K562 (cell line): ENCODE measurements around the gene C4BPB. TPM values are rescaled to one million over a fixed set of nuclear protein-coding genes. Genes with fewer than 3 reads are reported as not detected.

Experiments
- ATAC-seq: fragments of 200-7000 bp; cut with Tn5 transposase; 3 replicates; pipeline ENCODE4 v1.9.1; 2020; ENCODE audit warnings: moderate library complexity
- BruUV-seq: library from RNA; stranded (reverse); fragments of 400-500 nt; replicated peaks from 2 replicates; lab custom pipeline; 2021; lab: Mats Ljungman, UMichigan
- CTCF ChIA-PET: fragments of 300-600 bp; formaldehyde crosslinking; extraction: SDS; loops from one replicate; lab custom pipeline; 2021; ENCODE audit warnings: low intra/inter-chr PET ratio; lab: Yijun Ruan, JAX
- POLR2A ChIA-PET: fragments of 300-600, 350-650 bp; sonication (Branson Sonifier 250); formaldehyde crosslinking; extraction: SDS; loops from one replicate; lab custom pipeline; 2021; ENCODE audit warnings: antibody characterized with exemption, inconsistent platforms; lab: Yijun Ruan, JAX
- DNase-seq, 4 experiments: peaks; one replicate each; pipeline versions ENCODE4 v3.0.0 to v3.0.0-alpha.2; 2011 to 2018; ENCODE audit warnings: low spot score in 3 of 4, mixed read lengths in 3 of 4; ENCODE audit errors: extremely low read depth in 1 of 4
- FAIRE-seq: peaks from 2 replicates; lab custom pipeline; 2011; peaks lifted over from hg19 to GRCh38; lab: Jason Lieb, UNC
- H2AFZ ChIP-seq: 2 replicates; pipeline ENCODE4 v1.6.0; 2011; ENCODE audit warnings: low read depth, low read length, control low read depth, inconsistent platforms
- H3K27ac ChIP-seq: fragments of 200-600 bp; 3 replicates; pipeline ENCODE4 v1.8.0; 2011; ENCODE audit warnings: low read depth, mild to moderate bottlenecking, control low read depth, inconsistent platforms, low read length, moderate library complexity, mixed read lengths; ENCODE audit errors: extremely low read depth
- H3K27me3 ChIP-seq, 2 experiments: fragments of 300-600 bp in 1 of 2; 2 replicates in 1 of 2; 3 replicates in 1 of 2; pipeline versions ENCODE4 v1.6.0 to v1.8.0; 2011; ENCODE audit warnings: inconsistent platforms in 2 of 2, low read length in 2 of 2, mild to moderate bottlenecking in 1 of 2, mixed read lengths in 1 of 2, moderate library complexity in 1 of 2; ENCODE audit not compliant: control insufficient read depth in 2 of 2, insufficient read depth in 2 of 2
- H3K36me3 ChIP-seq: fragments of 300-600 bp; 3 replicates; pipeline ENCODE4 v1.8.0; 2011; ENCODE audit warnings: mild to moderate bottlenecking, low read length, inconsistent platforms; ENCODE audit not compliant: control insufficient read depth, insufficient read depth
- H3K4me1 ChIP-seq, 2 experiments: fragments of 200-600 bp in 1 of 2; replicated peaks in 1 of 2; 2 replicates in 1 of 2; 3 replicates in 1 of 2; pipeline versions ENCODE4 v1.5.1 to v1.8.0; 2011; ENCODE audit warnings: inconsistent platforms in 2 of 2, low read length in 2 of 2, mild to moderate bottlenecking in 1 of 2, mixed read lengths in 1 of 2, moderate library complexity in 1 of 2; ENCODE audit not compliant: control insufficient read depth in 2 of 2, insufficient read depth in 2 of 2
- H3K4me2 ChIP-seq: 2 replicates; pipeline ENCODE4 v1.6.1; 2011; ENCODE audit warnings: low read length, control low read depth, inconsistent platforms, mixed read lengths; ENCODE audit not compliant: insufficient read depth
- H3K4me3 ChIP-seq: fragments of 200-600 bp; sonication (generic), shearing (Covaris generic); 2 replicates; pipeline ENCODE4 v1.5.1; 2016; ENCODE audit warnings: control low read depth, inconsistent platforms
- H3K79me2 ChIP-seq: fragments of 200-600 bp; 3 replicates; pipeline ENCODE4 v1.8.0; 2011; ENCODE audit warnings: low read length, inconsistent platforms; ENCODE audit not compliant: control insufficient read depth, insufficient read depth
- H3K9ac ChIP-seq, 2 experiments: 2 replicates each; pipeline versions ENCODE4 v1.6.0 to v1.6.1; 2011; ENCODE audit warnings: low read depth in 2 of 2, low read length in 2 of 2, control low read depth in 1 of 2, inconsistent platforms in 1 of 2, mild to moderate bottlenecking in 1 of 2, mixed read lengths in 1 of 2; ENCODE audit not compliant: insufficient read depth in 1 of 2
- H3K9me1 ChIP-seq: one replicate; pipeline ENCODE4 v1.6.0; 2011; ENCODE audit warnings: inconsistent platforms, mild to moderate bottlenecking, low read length, moderate library complexity; ENCODE audit not compliant: control insufficient read depth, insufficient read depth
- H3K9me3 ChIP-seq: replicated peaks from 2 replicates; pipeline ENCODE4 v1.5.1; 2011; ENCODE audit warnings: low read depth, low read length, inconsistent platforms; ENCODE audit not compliant: control insufficient read depth, insufficient read depth
- H4K20me1 ChIP-seq: replicated peaks from 2 replicates; pipeline ENCODE4 v1.6.1; 2011; ENCODE audit warnings: low read length, inconsistent platforms, mixed read lengths; ENCODE audit not compliant: control insufficient read depth, insufficient read depth
- ARID1B ChIP-seq: fragments of 450-650 bp; IDR thresholded peaks from 2 replicates; pipeline ENCODE4 v1.6.1; 2016; ENCODE audit warnings: antibody characterized with exemption, mild to moderate bottlenecking, inconsistent platforms
- ATF1 ChIP-seq, 2 experiments: fragments of 450-650 bp in 1 of 2; IDR thresholded peaks; 2 replicates each; pipeline ENCODE4 v1.6.1; 2016; ENCODE audit warnings: missing compliant biosample characterization in 1 of 2, missing genetic modification characterization in 1 of 2
- ELF2 ChIP-seq: fragments of 250-450 bp; sonication (Bioruptor Pico); IDR thresholded peaks from 2 replicates; pipeline ENCODE4 v1.5.0; 2021; ENCODE audit warnings: mild to moderate bottlenecking
- GABPA ChIP-seq: fragments of 200-800 bp; sonication (Bioruptor generic); conservative IDR thresholded peaks from 2 replicates; pipeline ENCODE4 v1.6.1; 2016; ENCODE audit warnings: low read depth, missing genetic modification characterization, missing compliant biosample characterization
- HDAC1 ChIP-seq, 2 experiments: fragments of 450-650 bp; IDR thresholded peaks; 2 replicates each; pipeline ENCODE4 v1.6.1; 2016 to 2017; ENCODE audit warnings: inconsistent platforms in 1 of 2, mild to moderate bottlenecking in 1 of 2, moderate library complexity in 1 of 2
- HDAC3 ChIP-seq: fragments of 450-650 bp; IDR thresholded peaks from 2 replicates; pipeline ENCODE4 v1.6.1; 2018; ENCODE audit warnings: borderline replicate concordance, mild to moderate bottlenecking, moderate library complexity; ENCODE audit not compliant: partially characterized antibody
- MAFF ChIP-seq: IDR thresholded peaks from 2 replicates; pipeline ENCODE4 v1.6.1; 2012; ENCODE audit warnings: low read length, improper control_type of control experiment
- MAFK ChIP-seq: IDR thresholded peaks from 2 replicates; pipeline ENCODE4 v1.6.1; 2011; ENCODE audit warnings: low read length, improper control_type of control experiment
- MYNN ChIP-seq, 2 experiments: sonication (generic); formaldehyde crosslinking in 1 of 2; IDR thresholded peaks; 2 replicates each; pipeline versions ENCODE4 v1.5.0 to v1.6.1; 2016 to 2020; ENCODE audit warnings: antibody characterized with exemption in 1 of 2, missing genetic modification reagents in 1 of 2
- NBN ChIP-seq: fragments of 450-650 bp; IDR thresholded peaks from 2 replicates; pipeline ENCODE4 v1.6.1; 2016; ENCODE audit warnings: low read depth, mild to moderate bottlenecking
- NKRF ChIP-seq: fragments of 450-650 bp; IDR thresholded peaks from 2 replicates; pipeline ENCODE4 v1.6.1; 2016; ENCODE audit warnings: borderline replicate concordance
- RBBP5 ChIP-seq: fragments of 200-600 bp; sonication (generic); IDR thresholded peaks from 2 replicates; pipeline ENCODE4 v1.6.1; 2012; ENCODE audit warnings: borderline replicate concordance, mild to moderate bottlenecking, low read length, control low read depth, inconsistent platforms; ENCODE audit not compliant: insufficient read depth, poor library complexity, severe bottlenecking
- RBM39 ChIP-seq: fragments of 200-400 bp; formaldehyde crosslinking; optimal IDR thresholded peaks from 2 replicates; pipeline ENCODE3; 2018; ENCODE audit warnings: low read depth, low read length
- ZBTB33 ChIP-seq: sonication (generic); formaldehyde crosslinking; IDR thresholded peaks from 2 replicates; pipeline ENCODE4 v1.8.1; 2023; ENCODE audit warnings: mild to moderate bottlenecking, missing genetic modification reagents
- ZFX ChIP-seq: sonication (generic); formaldehyde crosslinking; IDR thresholded peaks from 2 replicates; pipeline ENCODE4 v1.8.0; 2022; ENCODE audit warnings: mild to moderate bottlenecking, missing genetic modification reagents, moderate library complexity
- ZNF134 ChIP-seq: fragments of 250-450 bp; sonication (Bioruptor Pico); conservative IDR thresholded peaks from 2 replicates; pipeline ENCODE4 v1.4.0; 2020
- ZNF584 ChIP-seq: fragments of 200-800 bp; sonication (Bioruptor generic); IDR thresholded peaks from 2 replicates; pipeline ENCODE4 v1.6.1; 2016; ENCODE audit warnings: low read depth, mild to moderate bottlenecking, missing genetic modification characterization, missing compliant biosample characterization
- WGBS: fragments of 100-300 bp; shearing (Covaris generic); methylation state at CpG from one replicate; pipeline ENCODE4 v1.1.6; 2016; ENCODE audit warnings: low coverage, mixed read lengths; ENCODE audit not compliant: insufficient coverage; ENCODE audit errors: missing lambda C conversion rate; 5-methylcytosine and 5-hydroxymethylcytosine counted together
- in situ Hi-C: fragments of 300-500 bp; cut with MboI; formaldehyde crosslinking; loops from 4 replicates; pipeline ENCODE4 v1.15.0; 2018; ENCODE audit warnings: inconsistent platforms, mixed read lengths
- intact Hi-C: fragments of 100-400 bp; cut with micrococcal nuclease; formaldehyde crosslinking; loops from 2 replicates; pipeline ENCODE4 v1.14.2; 2022
- polyA plus RNA-seq, 8 experiments: library from polyadenylated mRNA; depleted of rRNA in 4 of 8; stranded (reverse) in 5 of 8; unstranded in 3 of 8; fragments of >200 nt; fragmentation: Nextera tagmentation in 2 of 8; fragmentation: Illumina TruSeq in 1 of 8; extraction: Ambion mirVana in 2 of 8; extraction: Trizol in 1 of 8; gene quantifications; 2 replicates each; pipeline versions ENCODE4 v1.2.1 to v1.2.3, GENCODE V29; 2011 to 2014; ENCODE audit warnings: inconsistent platforms in 1 of 8, missing spikeins in 1 of 8
- total RNA-seq, 7 experiments: library from RNA; depleted of rRNA in 6 of 7; stranded (reverse); fragments of >200 nt in 6 of 7; fragmentation: Illumina TruSeq in 2 of 7; extraction: Trizol in 2 of 7; gene quantifications; 2 replicates each; pipeline versions ENCODE4 v1.2.1 to v1.2.3, GENCODE V29; 2011 to 2021; ENCODE audit warnings: low replicate concordance in 1 of 7

Gene C4BPB
- total and polyA plus RNA-seq, 9 of the 15 experiments (the other 6 are each of a cell fraction or from before 2014, with no cell fraction given): not detected

GRCh38 chr1:207052911-207053769, 35.5 kb upstream of the C4BPB start, which contains the start of gene PFKFB2:
TSS of gene PFKFB2 (plus strand) at chr1:207053275. CDS start at chr1:207054718, 1,443 bp downstream.
- peak; percentile 83 for FAIRE-seq
- peak; percentile 72 for TF ChIP-seq GABPA (tag)
- peak; percentile 9; the same call in 1 of the 2 replicates for TF ChIP-seq ZNF584 (CRISPR knock-in tag)
- TF ChIP-seq ELF2 (CRISPR knock-in tag): peak; percentile 61; the same call in 1 of the 2 replicates
- peak; percentile 70 for TF ChIP-seq ZFX (CRISPR knock-in tag)
- TF ChIP-seq ZNF134: no peak
- peak; percentile 85 for TF ChIP-seq MAFF
- no peak; the same call in 1 of the 2 replicates for TF ChIP-seq ARID1B
- no peak for TF ChIP-seq HDAC3
- TF ChIP-seq ZBTB33 (CRISPR knock-in tag): peak; percentile 31; the same call in 1 of the 2 replicates
- TF ChIP-seq HDAC1 (IDR thresholded peaks at IDR 0.05): peak in 1 of 2 experiments; percentile 92; a peak in 2 of 4 replicates
- TF ChIP-seq RBM39: peak; percentile 6
- TF ChIP-seq MYNN (IDR thresholded peaks at IDR 0.05): peak; percentile 81; the same call in 1 of the 2 replicates
- no peak for TF ChIP-seq MYNN (CRISPR knock-in tag; IDR thresholded peaks at IDR 0.05)
- TF ChIP-seq ATF1 (CRISPR knock-in tag; IDR thresholded peaks at IDR 0.05): no peak
- peak; percentile 91 for TF ChIP-seq ATF1 (tag; IDR thresholded peaks at IDR 0.05)
- TF ChIP-seq RBBP5: peak; percentile 70
- peak; percentile 76 for TF ChIP-seq NKRF
- peak; percentile 58; the same call in 1 of the 2 replicates for TF ChIP-seq NBN
- no peak for TF ChIP-seq MAFK

More at GRCh38 chr1:207052911-207053769, 35.5 kb upstream of the C4BPB start, which contains the start of gene PFKFB2:
- DNase-seq (peak; percentile 98 to 100 (median 98)), ATAC-seq (peak; percentile 85)
- H3K4me2 ChIP-seq: peak within 1 kb of the TSS; percentile 99
- peaks cover 14% of the 10 kb centered on the region; the same call in 1 of the 2 replicates for H4K20me1 ChIP-seq
- peak within 1 kb of the TSS; percentile 92 for H3K4me3 ChIP-seq
- no peaks in the 10 kb centered on the region for H3K9me3 ChIP-seq
- peaks cover 19% of the 10 kb centered on the region for H3K36me3 ChIP-seq
- H3K79me2 ChIP-seq: peaks cover 48% of the 10 kb centered on the region
- H2AFZ ChIP-seq: peak within 1 kb of the TSS; percentile 98
- peaks cover 14 to 47% of the 10 kb centered on the region in 2 experiments for H3K4me1 ChIP-seq
- no peaks in the 10 kb centered on the region for H3K9me1 ChIP-seq
- peak within 1 kb of the TSS; percentile 94 for H3K27ac ChIP-seq
- BruUV-seq: TSS peak; percentile 67
- 4% methylated on average over 56 of the region's 56 CpGs for WGBS
- POLR2A ChIA-PET: interaction anchor here (0.6 to 1.6 kb wide), 20 partner anchors 9 to 597 kb away, joined by 3 to 9 read pairs (median 4); partner anchors contain the start of genes C1orf116 and CD55
- peak within 1 kb of the TSS; percentile 96 to 98 for H3K9ac ChIP-seq
- in situ Hi-C loops (no loop called here), intact Hi-C loops (loop anchor here (10.0 kb wide), 1 partner anchor 592 kb away; the partner anchor contains the start of gene CR1L)
- CTCF ChIA-PET: interaction anchor here (1.1 kb wide), 1 partner anchor 48 kb away, joined by 5 read pairs; no protein-coding TSS in a partner anchor
- no peaks in the 10 kb centered on the region for H3K27me3 ChIP-seq
